GM18858 (cell line): ENCODE results near the gene MAD1L1.

ENCODE experiments used
- ATAC-seq: cut with Tn5 transposase; IDR thresholded peaks from one replicate; pipeline ENCODE4 v1.9.1; 2021; ENCODE audit not compliant: unreplicated experiment

The MAD1L1 gene

DNA sequence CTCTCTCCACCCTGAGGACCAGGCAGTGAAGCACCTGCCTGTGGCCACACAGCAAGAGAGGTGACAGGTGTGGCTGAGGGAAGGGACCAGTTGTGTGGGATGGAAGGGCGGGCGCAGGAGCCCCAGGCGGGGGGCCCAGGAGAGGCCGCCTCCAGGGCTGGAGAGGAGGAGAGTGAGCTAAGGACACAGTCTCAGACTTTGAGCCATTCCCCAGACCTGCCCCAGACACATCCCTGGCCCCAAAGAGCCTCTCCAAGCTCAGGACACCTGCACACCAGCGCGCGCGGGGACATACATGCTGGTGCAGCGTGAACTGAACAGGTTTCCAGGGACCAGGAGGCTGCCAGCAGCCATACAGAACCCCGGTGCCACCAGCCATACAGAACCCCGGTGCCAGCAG, 237.3 kb downstream of the MAD1L1 start:
- ATAC-seq: no peak

DNA sequence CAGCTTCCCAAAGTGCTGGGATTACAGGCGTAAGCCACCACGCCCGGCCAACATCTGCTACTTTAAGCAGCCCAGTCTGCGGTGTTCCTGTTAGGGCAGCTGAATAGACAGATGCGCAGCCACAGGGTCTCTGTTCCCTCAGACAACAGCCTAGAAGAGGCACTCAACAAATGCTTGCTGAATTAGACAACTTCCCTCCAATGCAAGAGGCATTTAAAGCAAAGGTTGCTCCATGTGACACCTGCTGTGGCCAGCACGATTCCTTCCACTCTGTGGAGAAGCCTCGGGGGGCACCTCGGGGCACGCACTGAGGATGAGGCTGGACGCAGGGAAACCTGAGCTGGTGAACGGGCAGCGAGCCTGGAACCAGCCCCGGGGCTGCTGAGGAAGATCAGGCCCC, 237.8 kb downstream of the MAD1L1 start:
- no peak for ATAC-seq

DNA sequence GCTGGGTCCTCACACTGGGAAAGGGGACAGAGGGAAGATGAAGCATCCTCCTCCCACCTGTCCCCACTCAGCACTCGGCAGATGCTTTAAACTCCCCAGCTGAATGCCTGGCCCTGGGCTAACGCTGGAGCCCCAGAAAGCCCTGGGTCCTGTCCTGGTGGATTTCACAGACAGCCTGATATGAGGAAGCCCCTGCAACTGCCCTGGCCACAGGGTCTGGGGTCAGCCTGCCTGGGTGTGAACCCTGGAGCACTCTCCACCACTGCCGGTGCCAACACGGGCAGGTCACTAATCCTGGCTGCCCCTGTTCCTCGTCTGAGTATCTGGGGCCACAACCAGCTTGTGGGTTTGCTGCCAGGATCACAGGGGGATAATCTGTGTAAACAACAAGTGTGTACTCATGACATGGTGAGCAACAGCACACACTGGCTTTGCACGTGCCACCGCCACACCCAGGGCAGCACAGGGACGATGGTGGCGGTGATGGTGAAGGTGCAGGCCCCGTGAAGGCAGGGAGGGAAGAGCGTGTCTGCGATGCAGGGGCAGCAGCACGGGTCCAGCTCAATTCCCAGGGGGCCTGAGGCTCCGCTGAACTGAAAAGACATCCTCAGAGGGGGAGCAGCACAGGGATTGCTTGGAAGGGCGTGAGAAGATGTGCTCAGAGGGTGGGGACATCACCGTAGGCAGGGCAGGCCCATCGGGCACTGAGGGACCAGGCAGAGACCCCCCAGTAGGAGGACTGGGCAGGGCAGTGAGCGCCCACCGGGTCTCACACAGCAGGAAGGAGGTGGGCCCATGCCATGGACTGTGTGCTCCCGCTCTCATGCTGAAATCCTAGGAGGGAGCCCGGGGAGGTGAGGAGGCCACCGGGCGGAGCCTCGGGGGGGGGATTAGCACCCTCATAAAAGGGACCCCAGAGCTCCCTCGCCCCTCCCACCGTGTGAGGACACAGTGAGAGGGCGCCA, 238.7 kb downstream of the MAD1L1 start:
- ATAC-seq: no peak

DNA sequence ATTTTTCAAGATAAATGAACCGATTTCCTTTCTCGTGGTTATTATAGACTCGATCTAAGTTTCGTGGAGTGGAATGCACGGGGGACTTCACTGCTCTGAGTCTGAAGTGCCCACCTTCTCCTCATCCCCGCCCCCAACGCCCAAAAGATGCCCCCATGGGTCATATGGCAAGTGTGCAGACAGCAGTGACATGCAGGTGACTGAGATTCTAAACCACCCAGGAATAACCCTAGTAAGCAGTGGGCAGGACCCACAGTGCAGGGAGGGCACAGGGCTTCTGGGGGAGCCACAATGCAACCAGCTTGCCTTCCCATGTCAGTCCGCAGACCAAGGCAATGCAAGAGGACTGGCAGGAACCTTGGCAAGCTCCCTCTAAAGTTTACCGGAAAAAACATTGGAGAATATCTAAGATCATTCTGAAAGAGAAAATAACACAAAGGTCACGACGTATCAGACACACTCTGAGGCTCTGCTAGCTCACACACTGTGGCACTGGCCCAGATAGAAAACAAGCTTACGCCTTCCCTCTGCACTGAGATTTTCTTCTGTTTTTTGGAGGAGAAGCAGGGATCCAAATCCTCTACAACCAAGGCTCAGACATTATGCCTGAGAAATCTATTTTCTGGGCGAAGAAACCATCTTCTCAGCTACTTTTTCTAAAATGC, 239.6 kb downstream of the MAD1L1 start:
- no peak for ATAC-seq

DNA sequence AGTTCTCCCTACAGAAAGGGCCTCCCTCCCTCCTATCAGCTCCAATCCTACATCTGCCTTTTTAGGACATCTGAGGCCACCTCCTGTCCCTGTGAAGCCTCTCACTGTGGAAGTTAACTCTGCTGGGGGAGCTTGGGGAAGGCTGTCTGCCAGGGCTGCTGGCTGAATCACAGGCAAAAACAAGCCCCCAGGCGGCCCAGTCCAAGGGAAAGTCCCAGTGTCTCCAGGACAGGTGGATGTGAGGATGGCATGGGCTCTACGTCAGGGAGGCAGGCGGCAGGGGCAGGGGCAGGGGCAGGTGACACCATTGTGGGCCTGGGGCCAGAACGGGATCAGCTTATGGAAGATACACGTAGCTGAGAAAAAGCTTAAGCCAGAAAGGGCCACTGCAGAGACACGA, 240.2 kb downstream of the MAD1L1 start:
- ATAC-seq: no peak

DNA sequence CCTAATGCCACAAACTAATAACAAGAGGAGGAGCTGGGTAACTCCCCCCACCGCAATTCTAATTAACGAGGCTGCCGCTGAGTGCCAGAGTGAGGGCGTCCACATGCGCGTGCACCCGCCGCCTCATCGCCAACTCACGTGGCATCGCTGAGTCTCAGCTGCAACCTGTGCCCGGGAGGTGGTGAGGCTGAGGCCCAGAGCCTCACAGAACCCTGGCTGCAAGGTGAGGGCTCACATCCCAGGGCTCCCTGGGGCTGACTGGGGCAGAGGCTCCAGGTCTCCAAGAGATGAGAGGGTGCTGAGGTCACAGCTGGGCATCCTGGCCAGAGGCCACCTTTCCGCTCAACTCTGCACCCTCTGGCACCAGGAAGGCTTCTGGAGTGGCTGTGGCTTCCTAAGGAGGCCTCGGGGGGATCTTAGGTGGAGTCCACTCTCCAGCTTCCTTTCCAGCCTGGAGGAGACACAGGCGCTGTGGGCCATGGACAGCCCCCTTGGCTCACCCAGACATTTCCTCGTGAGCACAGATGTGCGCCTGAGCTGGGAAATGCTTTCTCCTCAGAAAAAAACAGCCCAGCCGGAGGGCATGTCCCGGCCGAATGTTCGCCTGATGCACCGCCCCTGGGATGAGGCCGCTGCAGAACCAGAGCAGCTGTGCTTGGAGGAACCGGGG, 242.6 kb downstream of the MAD1L1 start:
- no peak for ATAC-seq

DNA sequence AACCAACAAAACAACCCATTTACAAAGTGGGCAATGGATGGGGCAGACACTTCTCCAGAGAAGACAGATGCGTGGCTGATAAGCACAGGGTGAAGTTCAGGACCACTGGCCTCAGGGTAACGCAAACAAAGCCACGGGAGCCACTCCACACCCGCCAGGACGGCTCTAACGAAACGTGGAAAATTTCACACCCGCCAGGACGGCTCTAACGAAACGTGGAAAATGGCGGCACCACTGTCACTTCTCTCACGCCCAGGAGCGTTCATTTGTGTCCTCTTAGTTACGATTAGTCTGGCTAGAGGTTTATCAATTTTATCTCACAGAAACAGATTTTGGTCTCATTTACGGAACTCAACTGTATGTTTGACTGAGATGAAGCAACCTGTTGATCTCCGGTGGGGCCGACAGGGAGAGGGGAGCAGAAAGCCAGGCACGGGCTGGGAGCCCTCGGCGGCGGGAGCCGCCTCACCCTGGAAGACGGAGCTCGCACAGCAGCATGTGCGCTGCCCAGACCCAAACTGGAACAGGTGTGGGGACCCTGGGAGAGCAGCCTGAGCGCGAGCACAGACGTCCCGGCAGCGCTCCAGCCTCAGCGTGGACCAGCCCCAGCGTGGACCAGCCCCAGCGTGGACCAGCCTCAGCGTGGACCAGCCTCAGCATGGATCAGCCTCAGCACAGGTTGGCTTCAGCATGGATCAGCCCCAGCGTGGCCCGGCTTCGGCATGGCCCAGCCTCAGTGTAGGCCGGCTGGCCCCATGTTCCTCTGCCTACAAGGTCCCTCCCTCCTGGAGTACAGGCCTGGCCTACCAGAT, 243.5 kb downstream of the MAD1L1 start:
- ATAC-seq: no peak

DNA sequence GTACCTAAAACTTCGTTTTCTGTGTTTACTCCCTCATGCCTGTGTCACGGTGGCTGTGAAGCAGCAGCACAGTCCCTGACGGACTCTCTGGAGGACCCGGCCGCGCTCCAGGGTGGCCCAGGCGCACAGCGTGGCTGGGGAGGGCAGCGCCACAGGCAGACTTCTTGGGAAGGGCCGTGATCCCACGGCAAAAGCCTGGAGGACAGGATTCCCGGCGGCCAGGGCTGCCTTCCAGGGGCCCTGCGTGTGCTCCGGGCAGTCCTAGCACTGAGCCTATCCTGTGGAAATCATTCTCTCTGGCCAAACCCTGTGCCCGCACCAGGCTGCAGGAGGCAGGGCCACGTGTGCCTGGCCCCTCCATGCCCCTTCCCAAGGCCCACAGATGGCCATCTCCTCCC, 244.2 kb downstream of the MAD1L1 start:
- no peak for ATAC-seq

DNA sequence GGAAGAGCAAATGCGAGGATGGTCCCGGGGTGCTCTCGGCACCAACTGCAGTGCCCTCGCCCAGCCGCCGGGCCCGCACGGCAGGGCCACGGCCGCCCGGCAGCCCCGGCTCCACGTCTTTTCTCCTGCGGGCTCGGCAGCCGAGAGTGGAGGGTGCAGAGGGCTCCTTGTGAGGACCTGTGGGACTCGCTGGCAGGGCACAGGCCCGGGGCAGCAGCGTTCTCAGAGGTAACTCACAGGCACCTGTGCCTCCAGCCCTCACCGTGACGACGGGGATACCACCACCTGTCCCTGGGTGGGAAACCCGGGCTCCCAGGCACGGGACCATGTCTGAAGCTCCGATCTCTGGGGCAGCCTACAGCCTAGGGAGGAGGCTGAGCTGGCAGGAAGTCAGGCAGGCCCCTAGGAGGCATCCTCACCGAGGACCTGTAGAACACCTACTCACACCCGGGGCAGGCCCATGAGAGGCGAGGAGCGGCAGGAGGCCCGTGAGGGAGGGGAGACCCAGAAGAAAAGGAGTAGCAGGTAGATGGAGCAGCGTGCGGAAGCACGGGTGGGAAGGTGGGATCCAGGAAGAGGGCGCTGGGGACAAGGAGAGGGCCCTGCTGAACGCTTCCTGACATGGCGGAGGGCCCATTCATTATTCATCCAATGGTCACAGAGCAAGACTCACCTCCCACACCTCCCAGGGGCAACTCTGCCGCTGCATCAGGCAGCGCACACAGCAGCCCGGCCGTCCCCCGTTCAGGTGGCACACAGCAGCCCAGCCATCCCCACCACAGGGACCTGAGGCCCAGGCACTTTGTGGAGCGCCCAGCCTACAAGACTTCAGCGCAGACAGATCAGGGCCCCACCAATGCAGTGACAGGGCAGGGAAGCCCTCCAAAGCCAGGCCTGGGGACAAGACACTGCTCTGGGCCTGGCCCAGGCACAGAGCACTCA, 244.9 kb downstream of the MAD1L1 start:
- ATAC-seq: no peak

DNA sequence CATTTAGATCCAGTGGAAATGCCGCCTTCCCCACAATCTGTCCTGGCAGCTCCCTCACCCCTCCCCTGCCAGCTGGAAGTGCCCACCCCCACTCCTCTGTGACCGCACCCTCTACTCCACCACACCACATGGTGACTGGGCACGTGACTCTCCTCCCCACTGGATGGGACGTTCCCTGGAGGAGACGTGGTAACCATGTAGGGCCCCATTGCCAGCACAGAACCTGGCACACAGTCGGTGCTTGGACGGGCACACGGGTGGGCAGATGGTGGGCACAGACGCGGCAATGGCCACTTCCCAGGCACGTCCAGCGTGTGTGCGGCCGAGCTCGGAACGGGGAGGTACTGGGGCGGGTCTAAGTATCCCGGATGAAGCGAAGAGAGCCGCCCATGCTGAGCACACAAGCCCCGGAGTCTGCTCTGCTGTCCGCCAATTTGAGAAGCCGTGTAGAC, 245.6 kb downstream of the MAD1L1 start:
- ATAC-seq: no peak

DNA sequence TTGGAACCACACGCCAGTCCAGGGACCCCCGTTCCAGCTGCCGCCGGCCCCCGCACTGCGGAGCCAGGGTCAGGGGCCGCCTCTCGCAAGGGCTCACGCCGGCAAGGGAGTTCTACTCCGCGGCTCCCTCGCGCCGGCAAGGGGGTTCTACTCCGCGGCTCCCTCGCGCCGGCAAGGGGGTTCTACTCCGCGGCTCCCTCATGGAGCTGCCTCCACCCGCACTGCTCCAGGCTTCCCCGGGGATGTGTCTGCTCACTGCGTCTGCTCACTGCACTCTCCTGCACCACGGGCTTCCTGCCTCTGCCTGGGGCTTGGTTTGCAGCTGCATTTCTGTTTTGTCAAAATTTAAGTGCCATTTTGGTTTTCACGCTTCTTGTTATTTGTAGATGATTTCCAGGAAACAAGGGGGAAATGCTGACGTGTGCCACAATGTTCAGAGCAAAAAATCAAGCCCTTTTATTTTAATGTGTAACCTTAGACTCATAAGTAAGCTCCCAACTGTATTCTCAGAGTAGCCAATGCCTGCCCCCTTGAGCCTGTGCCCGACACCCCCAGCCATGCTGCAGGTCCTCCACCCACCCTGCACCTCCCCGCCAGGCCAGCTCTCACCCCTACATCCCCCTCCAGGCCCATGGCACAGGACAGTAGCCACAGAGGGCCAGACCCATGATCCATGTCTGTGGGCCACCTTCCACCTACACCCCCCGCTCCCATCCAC, 246.2 kb downstream of the MAD1L1 start:
- ATAC-seq: no peak

DNA sequence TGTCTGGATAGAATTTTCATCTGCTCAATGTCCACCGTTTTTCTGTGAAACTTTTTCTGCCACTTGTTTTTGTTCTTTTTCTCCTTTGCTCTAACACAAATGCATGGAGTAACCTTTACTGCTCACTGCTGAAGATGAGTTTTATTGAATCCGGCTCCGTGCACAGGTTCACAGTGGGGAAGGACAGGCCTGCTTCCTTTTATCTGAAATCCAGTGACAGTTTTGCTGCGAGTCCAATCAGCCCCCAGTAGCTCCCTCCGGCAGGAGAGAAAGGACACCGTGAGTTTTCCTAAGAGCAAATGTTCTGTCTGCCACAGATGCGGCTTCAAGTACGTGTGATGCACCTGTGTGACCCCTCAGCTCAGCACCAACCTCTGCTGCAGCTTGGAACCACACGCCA, 246.8 kb downstream of the MAD1L1 start:
- ATAC-seq: no peak

DNA sequence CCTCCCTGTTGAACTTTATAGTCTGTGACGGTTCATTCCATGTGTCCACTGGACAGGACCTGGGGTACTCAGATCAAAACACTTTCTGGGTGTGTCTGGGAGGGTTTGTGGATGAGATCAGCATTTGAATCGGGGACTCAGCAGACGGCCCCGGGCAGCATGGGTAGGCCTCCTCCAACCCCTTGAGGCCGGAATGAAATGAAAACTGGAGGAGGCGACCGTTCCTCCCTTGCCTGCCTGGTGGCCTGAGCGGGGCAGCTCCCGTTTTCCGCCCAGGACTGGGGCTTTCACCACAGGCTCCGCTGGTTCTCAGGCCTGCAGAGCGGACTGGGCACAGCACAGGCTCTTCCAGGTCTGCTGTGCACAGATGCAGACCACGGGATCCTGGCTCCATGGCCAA, 247.7 kb downstream of the MAD1L1 start:
- no peak for ATAC-seq

DNA sequence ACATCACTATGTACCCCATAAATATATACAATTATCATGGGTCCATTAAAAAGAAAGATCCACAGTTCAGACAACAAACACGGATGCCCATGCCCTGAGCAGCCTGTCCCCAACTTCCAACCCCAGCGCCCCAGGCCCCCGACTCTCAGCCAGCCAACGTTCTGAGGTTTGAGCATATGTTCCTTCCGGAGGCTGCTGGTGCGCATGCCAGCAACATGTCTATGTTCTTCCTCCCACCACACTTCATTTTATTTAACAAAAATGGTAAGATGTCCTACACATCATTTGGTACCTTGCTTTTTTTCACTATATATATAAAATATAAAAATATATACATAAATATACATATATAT, 250.9 kb downstream of the MAD1L1 start:
- no peak for ATAC-seq

DNA sequence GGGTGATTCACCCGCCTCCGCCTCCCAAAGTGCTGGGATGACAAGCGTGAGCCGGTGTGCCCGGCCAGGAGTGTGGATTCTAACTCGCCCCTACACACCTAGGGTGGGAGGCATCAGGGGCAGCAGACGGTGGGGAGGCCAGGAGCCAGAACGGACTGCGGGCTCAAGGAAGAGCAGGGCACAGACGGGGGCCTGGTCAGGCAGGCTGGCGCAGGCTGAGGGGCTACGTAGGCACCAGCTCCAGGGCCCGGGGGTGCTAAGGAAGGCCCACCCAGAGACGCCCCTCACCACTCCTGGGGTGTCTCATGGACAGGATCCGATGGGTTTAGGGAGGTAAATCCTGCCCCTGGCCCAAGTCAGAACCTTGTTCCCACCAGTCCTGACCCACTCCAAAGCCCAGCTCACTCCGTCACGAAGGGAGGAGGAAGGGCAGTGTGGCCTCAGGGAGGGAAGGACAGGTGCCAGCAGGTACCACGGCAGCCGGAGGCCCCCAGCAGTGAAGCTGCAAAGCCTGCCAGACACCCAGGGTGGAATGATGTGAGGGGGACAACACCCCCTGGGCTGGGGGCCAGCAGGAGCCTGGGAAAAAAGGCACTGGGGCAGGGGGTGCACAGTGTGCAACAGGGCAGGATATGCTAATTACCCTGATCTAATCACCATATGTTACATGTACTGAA, 251.4 kb downstream of the MAD1L1 start:
- ATAC-seq: no peak

DNA sequence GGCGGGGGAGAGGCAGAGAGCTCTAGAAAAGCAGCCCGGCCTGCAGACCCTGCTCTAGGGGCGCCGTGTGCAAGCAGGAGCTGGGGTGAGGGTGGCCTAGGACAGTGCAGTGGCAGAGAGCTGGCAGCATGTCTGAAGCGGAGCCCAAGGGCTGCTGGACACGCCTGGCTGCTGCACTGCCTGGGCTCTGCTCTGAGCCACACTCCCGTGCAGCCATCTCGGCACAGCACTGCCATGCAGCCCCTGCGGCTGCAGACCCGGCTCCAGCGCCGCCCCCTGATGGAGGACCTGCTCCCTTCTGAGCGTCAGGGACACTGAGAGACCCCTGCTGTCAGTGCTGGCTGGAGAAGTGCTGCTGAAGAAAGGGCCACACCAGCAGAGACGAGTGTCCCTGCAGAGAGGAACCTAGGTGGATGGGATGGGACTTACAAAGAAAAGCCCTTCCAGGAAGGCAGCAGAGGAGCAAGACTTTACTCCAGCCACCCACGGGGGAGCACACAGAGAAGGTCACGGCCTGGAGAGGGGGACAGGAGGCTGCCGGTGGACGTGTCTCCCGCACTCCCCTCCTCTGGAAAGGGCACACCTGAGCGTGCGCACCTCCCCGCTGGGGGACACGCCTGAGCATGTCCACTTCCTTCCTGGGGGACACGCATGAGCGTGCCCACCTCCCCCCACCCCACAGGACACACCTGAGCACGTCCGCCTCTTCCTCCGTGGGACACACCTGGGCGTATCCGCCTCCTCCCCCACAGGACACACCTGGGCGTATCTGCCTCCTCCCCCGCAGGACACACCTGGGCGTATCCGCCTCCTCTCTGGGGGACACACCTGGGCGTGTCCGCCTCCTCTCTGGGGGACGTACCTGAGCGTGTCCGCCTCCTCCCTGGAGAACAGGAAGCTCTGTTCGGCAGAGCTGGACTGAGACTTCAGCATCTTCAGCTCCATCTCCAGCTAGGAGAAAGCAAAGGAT, 252.9 kb downstream of the MAD1L1 start:
- ATAC-seq: no peak
